Left lung (tissue), 10 donors: ENCODE results near the gene CENPP. TPM values are rescaled to one million over a fixed set of nuclear protein-coding genes. Genes with fewer than 3 reads are reported as not detected.

ENCODE experiments used
- ATAC-seq: fragments of 200-7000 bp; cut with Tn5 transposase; one replicate; pipeline ENCODE4 v1.9.1; 2020; ENCODE audit warnings: moderate library complexity
- DNase-seq, 4 donors: peaks; one replicate each; pipeline ENCODE4 v3.0.0-alpha.2; 2013 to 2020
- H3K27ac ChIP-seq, 2 donors: fragments of 200-600 bp; sonication (generic) in 1 of 2; one replicate each; pipeline versions ENCODE4 v1.5.0 to v1.8.0; 2020 to 2021
- H3K27me3 ChIP-seq, 2 donors: fragments of 200-600 bp; sonication (generic) in 1 of 2; one replicate each; pipeline versions ENCODE4 v1.5.0 to v1.8.0; 2020 to 2021
- H3K36me3 ChIP-seq, 2 donors: fragments of 200-600 bp; sonication (generic) in 1 of 2; one replicate each; pipeline versions ENCODE4 v1.5.0 to v1.8.0; 2020 to 2021
- H3K4me1 ChIP-seq, 2 donors: fragments of 200-600 bp; one replicate each; pipeline ENCODE4 v1.8.0; 2021
- H3K4me3 ChIP-seq, 2 donors: fragments of 200-600 bp; sonication (generic) in 1 of 2; one replicate each; pipeline versions ENCODE4 v1.5.0 to v1.8.0; 2020 to 2021; ENCODE audit warnings: mild to moderate bottlenecking in 1 of 2
- H3K9me3 ChIP-seq, 2 donors: fragments of 200-600 bp; sonication (generic) in 1 of 2; one replicate each; pipeline versions ENCODE4 v1.5.0 to v1.8.0; 2020 to 2021
- CTCF ChIP-seq, 2 donors: fragments of 200-600 bp; sonication (generic) in 1 of 2; IDR thresholded peaks; one replicate each; pipeline versions ENCODE4 v1.5.0 to v1.8.0; 2021; ENCODE audit warnings: antibody characterized with exemption in 2 of 2
- intact Hi-C, 2 donors: fragments of 100-400 bp; cut with DNase I; formaldehyde crosslinking; loops; one replicate each; pipeline versions ENCODE4 v1.11.2 to v1.14.2; 2022
- polyA plus RNA-seq, 6 donors: library from polyadenylated mRNA; unstranded; fragments of 120-200 nt; gene quantifications; one replicate each; pipeline ENCODE4 v1.2.1, GENCODE V29; 2013; ENCODE audit not compliant: insufficient read length in 6 of 6
- total RNA-seq, 2 donors: library from RNA; stranded (reverse); fragmentation: NEBNext Ultra II Directional; extraction: Animal tissue kit (Norgen Biotek cat#: 25700); gene quantifications; one replicate each; pipeline ENCODE4 v1.2.1, GENCODE V29; 2021
- donor health status: DM: no; HTN: yes; CAD: no.
- donor health status: DM: no; HTN: no; CAD: no.

Gene CENPP
- total and polyA plus RNA-seq, 8 donors: 3.2 to 9.0 (median 5.7) TPM

GRCh38 chr9:92550765-92551164, 225.0 kb downstream of the CENPP start:
- TF ChIP-seq CTCF (IDR thresholded peaks at IDR 0.05): no peak
- no peaks in the 10 kb centered on the region for H3K9me3 ChIP-seq

GRCh38 chr9:92558612-92559374, 233.0 kb downstream of the CENPP start:
- no peak for TF ChIP-seq CTCF (IDR thresholded peaks at IDR 0.05)
- no peaks in the 10 kb centered on the region for H3K4me1 ChIP-seq
- no peak overlapping the region for H3K27ac ChIP-seq

More at GRCh38 chr9:92550765-92551164, 225.0 kb downstream of the CENPP start:
- DNase-seq (no peak), ATAC-seq (no peak)
- Histone ChIP-seq H3K4me3 (no peak overlapping the region), H3K36me3 (no peaks in the 10 kb centered on the region), H3K4me1 (no peaks in the 10 kb centered on the region), H3K27ac (no peak overlapping the region), H3K27me3 (no peaks in the 10 kb centered on the region)
- intact Hi-C loops: no loop called here

GRCh38 chr9:92561374-92562330, 235.9 kb downstream of the CENPP start:
- peaks cover 0 to 7% of the 10 kb centered on the region in 2 donors for H3K9me3 ChIP-seq
- H3K4me1 ChIP-seq: no peaks in the 10 kb centered on the region
- H3K27ac ChIP-seq: peak overlapping the region in 1 of 2 donors; percentile 72
- ATAC-seq (no peak), DNase-seq (peak in 1 of 4 donors; percentile 23)
- intact Hi-C loops: no loop called here
- no peaks in the 10 kb centered on the region for H3K36me3 ChIP-seq
- no peak for TF ChIP-seq CTCF (IDR thresholded peaks at IDR 0.05)
- H3K4me3 ChIP-seq: no peak overlapping the region
- no peaks in the 10 kb centered on the region for H3K27me3 ChIP-seq

More at GRCh38 chr9:92558612-92559374, 233.0 kb downstream of the CENPP start:
- no peak overlapping the region for H3K4me3 ChIP-seq
- no peaks in the 10 kb centered on the region for H3K27me3 ChIP-seq
- H3K9me3 ChIP-seq: no peaks in the 10 kb centered on the region
- DNase-seq (no peak), ATAC-seq (no peak)
- H3K36me3 ChIP-seq: no peaks in the 10 kb centered on the region
- intact Hi-C loops: no loop called here

GRCh38 chr9:92562461-92562967, 236.8 kb downstream of the CENPP start:
- intact Hi-C loops: no loop called here
- no peaks in the 10 kb centered on the region for H3K27me3 ChIP-seq
- H3K4me3 ChIP-seq: no peak overlapping the region
- peak; percentile 51 for ATAC-seq
- no peaks in the 10 kb centered on the region for H3K36me3 ChIP-seq
- TF ChIP-seq CTCF (IDR thresholded peaks at IDR 0.05): no peak
- peaks cover 0 to 10% of the 10 kb centered on the region in 2 donors for H3K9me3 ChIP-seq
- peak in 2 of 4 donors; percentile 29 to 36 for DNase-seq
- H3K27ac ChIP-seq: peak overlapping the region in 1 of 2 donors; percentile 79
- no peaks in the 10 kb centered on the region for H3K4me1 ChIP-seq
